HCT116 (cell line): ENCODE results near the gene HOXD3. TPM values are rescaled to one million over a fixed set of nuclear protein-coding genes. Genes with fewer than 3 reads are reported as not detected.

Experiments used
- ATAC-seq: fragments of 200-7000 bp; cut with Tn5 transposase; 2 replicates; pipeline ENCODE4 v1.9.1; 2020; ENCODE audit warnings: mild to moderate bottlenecking, moderate library complexity
- BruUV-seq: library from RNA; stranded (reverse); fragments of 400-500 nt; replicated peaks from 2 replicates; lab custom pipeline; 2021; lab: Mats Ljungman, UMichigan
- CTCF ChIA-PET: fragments of 300-600 bp; sonication (Branson Sonifier 250); formaldehyde crosslinking; loops from one replicate; lab custom pipeline; 2021; ENCODE audit warnings: antibody characterized with exemption; lab: Charles Lee
- POLR2A ChIA-PET: fragments of 300-600, 350-600 bp; sonication (Branson Sonifier 250); formaldehyde crosslinking; loops from one replicate; lab custom pipeline; 2021; ENCODE audit warnings: antibody characterized with exemption; lab: Charles Lee
- RAD21 ChIA-PET, 2 experiments: fragments of 300-600 bp; sonication (Branson Sonifier 250); formaldehyde crosslinking; loops; one replicate each; lab custom pipeline; 2023; ENCODE audit warnings: low total read pairs in 2 of 2; ENCODE audit not compliant: uncharacterized antibody in 2 of 2, unreplicated experiment in 2 of 2, low non-redundant PET in 1 of 2; lab: Charles Lee
- DNase-seq: peaks from one replicate; pipeline ENCODE4 v3.0.0-alpha.2; 2010; ENCODE audit warnings: low read depth, low spot score
- H2AFZ ChIP-seq: fragments of 200-600 bp; shearing (Covaris generic), sonication (generic); 2 replicates; pipeline ENCODE4 v1.6.1; 2017; ENCODE audit warnings: low read depth, mixed run types, mixed read lengths, antibody characterized with exemption, low read length; ENCODE audit not compliant: poor library complexity, severe bottlenecking
- H3K27ac ChIP-seq: 2 replicates; pipeline ENCODE4 v1.5.1; 2012; ENCODE audit warnings: low read depth, low read length
- H3K27me3 ChIP-seq: fragments of 200-600 bp; sonication (generic); 2 replicates; pipeline ENCODE4 v1.6.1; 2016; ENCODE audit warnings: mixed run types, low read length, mixed read lengths; ENCODE audit not compliant: insufficient read depth
- H3K36me3 ChIP-seq, 2 experiments: fragments of 200-500 bp in 1 of 2; fragments of 200-600 bp in 1 of 2; sonication (Bioruptor generic) in 1 of 2; sonication (generic) in 1 of 2; 2 replicates each; pipeline versions ENCODE4 v1.5.1 to v1.6.1; 2014 to 2016; ENCODE audit warnings: low read length in 2 of 2, inconsistent platforms in 1 of 2, mixed read lengths in 1 of 2, mixed run types in 1 of 2; ENCODE audit not compliant: insufficient read depth in 2 of 2, control insufficient read depth in 1 of 2
- H3K4me1 ChIP-seq, 2 experiments: fragments of 200-600 bp in 1 of 2; sonication (generic) in 1 of 2; 2 replicates each; pipeline versions ENCODE4 v1.5.1 to v1.6.1; 2012 to 2017; ENCODE audit warnings: low read length in 2 of 2, inconsistent platforms in 1 of 2, mild to moderate bottlenecking in 1 of 2, mixed read lengths in 1 of 2, mixed run types in 1 of 2, moderate library complexity in 1 of 2; ENCODE audit not compliant: insufficient read depth in 2 of 2, control insufficient read depth in 1 of 2
- H3K4me2 ChIP-seq: fragments of 200-600 bp; sonication (generic); 2 replicates; pipeline ENCODE4 v1.6.1; 2017; ENCODE audit warnings: mixed run types, low read length, mixed read lengths
- H3K4me3 ChIP-seq, 2 experiments: fragments of 200-600 bp in 1 of 2; sonication (generic) in 1 of 2; replicated peaks in 1 of 2; 2 replicates each; pipeline ENCODE4 v1.5.1; 2011 to 2016; ENCODE audit warnings: low read length in 2 of 2, control low read depth in 1 of 2, low read depth in 1 of 2, mild to moderate bottlenecking in 1 of 2, mixed read lengths in 1 of 2, mixed run types in 1 of 2
- H3K79me2 ChIP-seq: fragments of 200-600 bp; sonication (generic); 2 replicates; pipeline ENCODE4 v1.6.1; 2017; ENCODE audit warnings: mild to moderate bottlenecking, mixed run types, low read length, moderate library complexity, mixed read lengths; ENCODE audit not compliant: insufficient read depth
- H3K9ac ChIP-seq: fragments of 200-600 bp; sonication (generic); 2 replicates; pipeline ENCODE4 v1.6.1; 2016; ENCODE audit warnings: low read length, mixed read lengths
- H3K9me2 ChIP-seq: fragments of 200-600 bp; sonication (generic), shearing (Covaris generic); 2 replicates; pipeline ENCODE4 v1.6.1; 2017; ENCODE audit warnings: mixed run types, mild to moderate bottlenecking, moderate library complexity; ENCODE audit not compliant: insufficient read depth
- H3K9me3 ChIP-seq, 2 experiments: fragments of 200-500 bp in 1 of 2; fragments of 200-600 bp in 1 of 2; sonication (Bioruptor generic) in 1 of 2; sonication (generic) in 1 of 2; 2 replicates each; pipeline ENCODE4 v1.6.1; 2014 to 2017; ENCODE audit warnings: low read length in 2 of 2, mixed read lengths in 2 of 2, inconsistent platforms in 1 of 2, low read depth in 1 of 2, mild to moderate bottlenecking in 1 of 2, mixed run types in 1 of 2, moderate library complexity in 1 of 2; ENCODE audit not compliant: control insufficient read depth in 1 of 2, insufficient read depth in 1 of 2
- H4K20me1 ChIP-seq: fragments of 200-600 bp; sonication (generic), shearing (Covaris generic); 2 replicates; pipeline ENCODE4 v1.6.1; 2017; ENCODE audit warnings: mixed run types, mild to moderate bottlenecking, moderate library complexity; ENCODE audit not compliant: insufficient read depth
- CBX3 ChIP-seq: IDR thresholded peaks from 2 replicates; pipeline ENCODE4 v1.6.1; 2012; ENCODE audit warnings: low read depth
- EZH2phosphoT487 ChIP-seq: fragments of 200-600 bp; IDR thresholded peaks from 2 replicates; pipeline ENCODE4 v1.6.1; 2018; ENCODE audit warnings: antibody characterized with exemption, borderline replicate concordance
- POLR2A ChIP-seq: IDR thresholded peaks from 2 replicates; pipeline ENCODE4 v1.7.0; 2011; ENCODE audit warnings: borderline replicate concordance; ENCODE audit not compliant: insufficient read depth, insufficient read length; ENCODE audit errors: extremely low read depth
- POLR2AphosphoS5 ChIP-seq: IDR thresholded peaks from 2 replicates; pipeline ENCODE4 v1.6.1; 2011; ENCODE audit warnings: mild to moderate bottlenecking, low read depth, low read length, moderate library complexity
- REST ChIP-seq: IDR thresholded peaks from 2 replicates; pipeline ENCODE4 v1.6.1; 2012; ENCODE audit warnings: low read depth
- SIN3A ChIP-seq: IDR thresholded peaks from 2 replicates; pipeline ENCODE4 v1.6.1; 2012; ENCODE audit warnings: low read depth
- SP1 ChIP-seq: IDR thresholded peaks from 2 replicates; pipeline ENCODE4 v1.6.1; 2012; ENCODE audit warnings: low read depth
- SRF ChIP-seq: IDR thresholded peaks from 2 replicates; pipeline ENCODE4 v1.6.1; 2012; ENCODE audit warnings: low read depth
- TCF7L2 ChIP-seq: IDR thresholded peaks from 2 replicates; pipeline ENCODE4 v1.7.0; 2011; ENCODE audit warnings: borderline replicate concordance, inconsistent platforms; ENCODE audit not compliant: insufficient read depth, insufficient read length; ENCODE audit errors: extremely low read depth
- ZFX ChIP-seq: fragments of 450-650 bp; IDR thresholded peaks from 2 replicates; pipeline ENCODE4 v1.6.1; 2017
- ZNF274 ChIP-seq: fragments of 200-500 bp; sonication (Bioruptor generic); IDR thresholded peaks from 2 replicates; pipeline ENCODE4 v1.6.1; 2014; ENCODE audit warnings: mild to moderate bottlenecking, low read depth, low read length, inconsistent platforms
- intact Hi-C: fragments of 100-400 bp; cut with micrococcal nuclease; formaldehyde crosslinking; loops from 2 replicates; pipeline ENCODE4 v1.10.0; 2022
- total RNA-seq: library from RNA; stranded (reverse); gene quantifications from one replicate; pipeline ENCODE4 v1.2.1, GENCODE V29; 2021; ENCODE audit not compliant: unreplicated experiment
- TF ChIP-seq, protein P1 (sequence below): IDR thresholded peaks from 2 replicates; pipeline ENCODE4 v1.6.1; 2012
- TF ChIP-seq, protein P2 (sequence below): IDR thresholded peaks from 2 replicates; pipeline ENCODE4 v1.6.1; 2011; ENCODE audit warnings: mild to moderate bottlenecking, low read length, moderate library complexity; ENCODE audit not compliant: insufficient replicate concordance; ENCODE audit errors: extremely low read depth

HOXD3 gene
- total RNA-seq, 1 experiment from 2014 or later = 1.4 TPM

DNA sequence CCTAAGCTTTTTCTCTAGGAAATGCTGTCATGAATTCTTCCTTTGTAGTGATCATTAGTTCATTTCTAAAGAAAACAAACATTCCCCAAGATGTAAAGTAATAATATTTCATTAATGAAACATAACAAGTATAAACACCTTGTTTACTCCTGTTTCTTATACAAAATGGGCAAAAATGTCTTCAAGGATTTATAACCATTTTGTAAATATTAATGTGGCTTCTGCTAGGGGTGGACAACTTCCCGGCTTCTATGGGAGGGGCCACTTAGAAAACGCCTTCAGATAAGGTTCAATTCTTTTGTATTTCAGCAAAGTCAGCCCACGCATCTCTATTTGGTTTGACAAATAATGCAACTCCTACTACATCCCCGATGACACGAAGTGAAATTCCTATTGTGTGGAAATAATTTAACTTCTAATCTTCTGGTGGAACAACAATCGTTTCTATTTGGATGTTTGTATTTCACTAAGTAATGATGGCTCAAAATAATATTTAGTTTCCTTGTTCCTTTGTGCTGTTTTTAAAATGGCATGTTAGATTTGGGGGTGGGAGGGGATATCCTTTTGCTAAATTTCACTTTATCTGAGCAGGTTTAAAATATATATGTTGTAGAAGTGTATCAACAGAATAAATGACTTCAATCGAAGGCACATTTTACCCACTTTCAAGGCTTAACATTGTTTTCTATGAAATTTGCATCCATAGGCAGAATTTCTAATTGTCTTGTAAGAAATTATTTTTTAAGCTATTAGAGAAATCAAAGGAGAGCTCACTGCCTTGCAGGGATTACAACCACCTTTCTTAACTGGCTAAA, 16.7 kb downstream of the HOXD3 start:
- Histone ChIP-seq H3K27me3 (no peaks in the 10 kb centered on the region), H3K9ac (no peak overlapping the region), H3K9me2 (no peaks in the 10 kb centered on the region), H3K36me3 (no peaks in the 10 kb centered on the region), H3K9me3 (no peaks in the 10 kb centered on the region), H3K27ac (no peak overlapping the region), H3K4me3 (no peak overlapping the region), H2AFZ (no peak overlapping the region), H3K4me2 (no peak overlapping the region), H4K20me1 (no peaks in the 10 kb centered on the region), H3K4me1 (no peaks in the 10 kb centered on the region), H3K79me2 (no peaks in the 10 kb centered on the region)
- ChIA-PET RAD21 (no interaction called here), CTCF (interaction anchor here (1.0 kb wide), 1 partner anchor 577 kb away, joined by 3 read pairs; no protein-coding TSS in a partner anchor), POLR2A (interaction anchor here (0.9 kb wide), 1 partner anchor 12 kb away, joined by 3 read pairs; no protein-coding TSS in a partner anchor)
- TF ChIP-seq TCF7L2 = no peak
- TF ChIP-seq SRF = no peak
- no peak for TF ChIP-seq ZNF274
- TF ChIP-seq ZFX = no peak
- TF ChIP-seq POLR2AphosphoS5 = no peak
- TF ChIP-seq SIN3A = no peak
- no peak for TF ChIP-seq POLR2A
- no peak for TF ChIP-seq REST
- no peak for TF ChIP-seq SP1
- TF ChIP-seq, protein P1, sequence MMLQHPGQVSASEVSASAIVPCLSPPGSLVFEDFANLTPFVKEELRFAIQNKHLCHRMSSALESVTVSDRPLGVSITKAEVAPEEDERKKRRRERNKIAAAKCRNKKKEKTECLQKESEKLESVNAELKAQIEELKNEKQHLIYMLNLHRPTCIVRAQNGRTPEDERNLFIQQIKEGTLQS = no peak
- TF ChIP-seq, protein P2, sequence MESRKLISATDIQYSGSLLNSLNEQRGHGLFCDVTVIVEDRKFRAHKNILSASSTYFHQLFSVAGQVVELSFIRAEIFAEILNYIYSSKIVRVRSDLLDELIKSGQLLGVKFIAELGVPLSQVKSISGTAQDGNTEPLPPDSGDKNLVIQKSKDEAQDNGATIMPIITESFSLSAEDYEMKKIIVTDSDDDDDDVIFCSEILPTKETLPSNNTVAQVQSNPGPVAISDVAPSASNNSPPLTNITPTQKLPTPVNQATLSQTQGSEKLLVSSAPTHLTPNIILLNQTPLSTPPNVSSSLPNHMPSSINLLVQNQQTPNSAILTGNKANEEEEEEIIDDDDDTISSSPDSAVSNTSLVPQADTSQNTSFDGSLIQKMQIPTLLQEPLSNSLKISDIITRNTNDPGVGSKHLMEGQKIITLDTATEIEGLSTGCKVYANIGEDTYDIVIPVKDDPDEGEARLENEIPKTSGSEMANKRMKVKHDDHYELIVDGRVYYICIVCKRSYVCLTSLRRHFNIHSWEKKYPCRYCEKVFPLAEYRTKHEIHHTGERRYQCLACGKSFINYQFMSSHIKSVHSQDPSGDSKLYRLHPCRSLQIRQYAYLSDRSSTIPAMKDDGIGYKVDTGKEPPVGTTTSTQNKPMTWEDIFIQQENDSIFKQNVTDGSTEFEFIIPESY = no peak
- no peak for TF ChIP-seq CBX3
- TF ChIP-seq EZH2phosphoT487 = no peak
- intact Hi-C loops = no loop called here
- DNase-seq = no peak
- no TSS peak for BruUV-seq
- no peak for ATAC-seq
